ENCODE measurements around the gene IL3RA.

- no peak for TF ChIP-seq CTCF (IDR thresholded peaks at IDR 0.05)
- TF ChIP-seq EP300 (IDR thresholded peaks at IDR 0.05), result no peak
These were observed 21.4 kb downstream of the IL3RA start for GRCh38 chrX:1357993-1358392.
